Panc1 (cell line): ENCODE results near the gene LDLRAD4.

Experiments used
- POLR2AphosphoS5 ChIP-seq: IDR thresholded peaks from 2 replicates; pipeline ENCODE4 v1.6.1; 2012; ENCODE audit warnings: mild to moderate bottlenecking, low read depth, low read length, moderate library complexity
- TF ChIP-seq, protein P1 (sequence below): fragments of 450-650 bp; IDR thresholded peaks from 2 replicates; pipeline ENCODE4 v1.5.1; 2017; ENCODE audit warnings: mild to moderate bottlenecking
- TF ChIP-seq, protein P2 (sequence below), 2 experiments: IDR thresholded peaks; 2 replicates each; pipeline ENCODE4 v1.6.1; 2011 to 2012; ENCODE audit warnings: low read depth in 2 of 2, control low read depth in 1 of 2, low read length in 1 of 2, mild to moderate bottlenecking in 1 of 2, moderate library complexity in 1 of 2; ENCODE audit not compliant: insufficient read depth in 1 of 2

DNA sequence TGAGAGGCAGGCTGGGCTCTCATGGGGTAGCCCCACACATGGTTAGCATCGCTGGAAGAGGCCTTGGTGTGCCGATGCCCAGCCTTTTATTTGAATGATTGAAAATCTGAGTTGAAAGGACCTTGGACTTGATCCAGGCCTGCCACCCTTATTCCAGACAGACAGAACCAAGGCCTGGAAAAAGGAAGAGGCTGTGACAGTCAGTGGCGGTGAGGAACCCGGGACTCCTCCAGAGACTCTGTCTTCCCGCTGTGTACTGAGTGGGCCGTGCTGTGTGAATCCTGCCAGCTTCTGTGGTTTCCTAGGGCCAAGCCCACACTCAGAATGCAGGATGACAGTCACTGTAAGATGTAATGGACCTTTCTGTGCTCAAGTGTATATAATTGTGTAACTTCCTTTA, 218.5 kb downstream of the LDLRAD4 start:
- TF ChIP-seq, protein P1, sequence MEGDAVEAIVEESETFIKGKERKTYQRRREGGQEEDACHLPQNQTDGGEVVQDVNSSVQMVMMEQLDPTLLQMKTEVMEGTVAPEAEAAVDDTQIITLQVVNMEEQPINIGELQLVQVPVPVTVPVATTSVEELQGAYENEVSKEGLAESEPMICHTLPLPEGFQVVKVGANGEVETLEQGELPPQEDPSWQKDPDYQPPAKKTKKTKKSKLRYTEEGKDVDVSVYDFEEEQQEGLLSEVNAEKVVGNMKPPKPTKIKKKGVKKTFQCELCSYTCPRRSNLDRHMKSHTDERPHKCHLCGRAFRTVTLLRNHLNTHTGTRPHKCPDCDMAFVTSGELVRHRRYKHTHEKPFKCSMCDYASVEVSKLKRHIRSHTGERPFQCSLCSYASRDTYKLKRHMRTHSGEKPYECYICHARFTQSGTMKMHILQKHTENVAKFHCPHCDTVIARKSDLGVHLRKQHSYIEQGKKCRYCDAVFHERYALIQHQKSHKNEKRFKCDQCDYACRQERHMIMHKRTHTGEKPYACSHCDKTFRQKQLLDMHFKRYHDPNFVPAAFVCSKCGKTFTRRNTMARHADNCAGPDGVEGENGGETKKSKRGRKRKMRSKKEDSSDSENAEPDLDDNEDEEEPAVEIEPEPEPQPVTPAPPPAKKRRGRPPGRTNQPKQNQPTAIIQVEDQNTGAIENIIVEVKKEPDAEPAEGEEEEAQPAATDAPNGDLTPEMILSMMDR, result no peak
- TF ChIP-seq, protein P2, sequence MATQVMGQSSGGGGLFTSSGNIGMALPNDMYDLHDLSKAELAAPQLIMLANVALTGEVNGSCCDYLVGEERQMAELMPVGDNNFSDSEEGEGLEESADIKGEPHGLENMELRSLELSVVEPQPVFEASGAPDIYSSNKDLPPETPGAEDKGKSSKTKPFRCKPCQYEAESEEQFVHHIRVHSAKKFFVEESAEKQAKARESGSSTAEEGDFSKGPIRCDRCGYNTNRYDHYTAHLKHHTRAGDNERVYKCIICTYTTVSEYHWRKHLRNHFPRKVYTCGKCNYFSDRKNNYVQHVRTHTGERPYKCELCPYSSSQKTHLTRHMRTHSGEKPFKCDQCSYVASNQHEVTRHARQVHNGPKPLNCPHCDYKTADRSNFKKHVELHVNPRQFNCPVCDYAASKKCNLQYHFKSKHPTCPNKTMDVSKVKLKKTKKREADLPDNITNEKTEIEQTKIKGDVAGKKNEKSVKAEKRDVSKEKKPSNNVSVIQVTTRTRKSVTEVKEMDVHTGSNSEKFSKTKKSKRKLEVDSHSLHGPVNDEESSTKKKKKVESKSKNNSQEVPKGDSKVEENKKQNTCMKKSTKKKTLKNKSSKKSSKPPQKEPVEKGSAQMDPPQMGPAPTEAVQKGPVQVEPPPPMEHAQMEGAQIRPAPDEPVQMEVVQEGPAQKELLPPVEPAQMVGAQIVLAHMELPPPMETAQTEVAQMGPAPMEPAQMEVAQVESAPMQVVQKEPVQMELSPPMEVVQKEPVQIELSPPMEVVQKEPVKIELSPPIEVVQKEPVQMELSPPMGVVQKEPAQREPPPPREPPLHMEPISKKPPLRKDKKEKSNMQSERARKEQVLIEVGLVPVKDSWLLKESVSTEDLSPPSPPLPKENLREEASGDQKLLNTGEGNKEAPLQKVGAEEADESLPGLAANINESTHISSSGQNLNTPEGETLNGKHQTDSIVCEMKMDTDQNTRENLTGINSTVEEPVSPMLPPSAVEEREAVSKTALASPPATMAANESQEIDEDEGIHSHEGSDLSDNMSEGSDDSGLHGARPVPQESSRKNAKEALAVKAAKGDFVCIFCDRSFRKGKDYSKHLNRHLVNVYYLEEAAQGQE (IDR thresholded peaks at IDR 0.05; ENCODE audit: insufficient read depth in 1 of 2, low read depth in 2 of 2, low read length in 1 of 2), result no peak
- TF ChIP-seq POLR2AphosphoS5, result no peak
